NCI-H1436 (cell line): Measurements from ENCODE around the gene STAG1.
"Not testable (repeated sequence)": the region's sequence is repeated elsewhere in the genome, so short reads cannot be mapped to it uniquely, and the experiment has no call there.

Experiments used
- DNase-seq: peaks from one replicate; lab custom pipeline; 2025; lab: John Stamatoyannopoulos, UW

STAG1 gene

GRCh38 chr3:136645915-136646314 lies 106.3 kb downstream of the STAG1 start:
- DNase-seq, result no peak

DNA sequence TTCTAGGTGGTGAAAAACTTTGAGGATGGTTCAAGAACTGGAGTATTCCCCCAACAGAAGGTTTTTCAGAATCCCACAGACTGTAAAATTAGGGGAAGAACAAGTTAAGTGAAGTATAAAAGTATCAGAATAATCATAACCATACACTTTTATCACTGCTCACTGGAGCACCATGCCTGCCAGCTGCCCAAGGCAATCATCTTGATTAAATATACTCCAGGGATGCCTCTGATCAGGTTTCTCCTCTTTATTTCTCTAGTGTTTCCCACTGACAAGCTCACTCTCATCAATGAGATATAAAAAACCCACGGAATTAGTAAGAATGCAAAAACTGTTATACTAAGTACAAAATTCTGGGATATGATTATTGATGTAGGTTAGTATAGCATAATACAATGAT lies 108.0 kb downstream of the STAG1 start:
- DNase-seq, result peak; percentile 62

DNA sequence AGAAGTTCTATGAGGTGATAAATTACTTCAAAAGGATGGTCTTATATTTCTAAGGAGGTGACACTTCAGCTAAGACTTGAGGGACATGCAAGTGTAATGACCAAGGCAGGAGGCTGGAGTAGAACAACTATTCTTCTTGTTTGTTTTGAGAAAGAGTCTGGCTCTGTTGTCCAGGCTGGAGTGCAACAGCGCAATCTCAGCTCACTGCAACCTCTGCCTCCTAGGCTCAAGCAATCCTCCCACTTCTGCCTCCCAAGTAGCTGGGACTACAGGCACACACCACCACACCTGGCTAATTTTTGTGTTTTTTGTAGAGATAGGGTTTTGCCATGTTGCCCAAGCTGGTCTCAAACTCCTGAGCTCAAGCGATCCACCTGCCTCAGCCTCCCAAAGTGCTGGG lies 108.8 kb downstream of the STAG1 start:
- not testable (repeated sequence) for DNase-seq

- DNase-seq, result no peak
Measured at GRCh38 chr3:136642711-136643110, 109.5 kb downstream of the STAG1 start.

- no peak for DNase-seq
Measured at GRCh38 chr3:136639069-136639468, 113.1 kb downstream of the STAG1 start.

DNA sequence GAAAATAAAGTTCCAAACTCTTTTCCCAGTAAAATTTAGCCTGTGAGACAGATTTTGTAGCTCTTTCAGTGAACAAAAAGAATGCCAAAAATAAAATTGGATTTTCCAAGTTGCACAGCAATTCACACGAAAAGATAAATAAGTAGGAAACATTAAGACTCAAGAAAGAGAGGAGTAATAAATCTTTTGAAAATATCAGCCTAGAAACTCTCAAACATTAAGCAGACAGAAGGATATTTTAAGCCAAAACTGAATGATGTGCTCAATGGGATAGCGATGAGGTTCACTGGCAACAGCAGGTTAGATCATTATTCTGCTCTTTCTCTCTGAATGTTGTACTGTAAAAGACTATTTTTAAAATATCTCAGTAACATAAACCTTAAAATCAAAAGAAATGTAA lies 115.0 kb downstream of the STAG1 start:
- no peak for DNase-seq

DNA sequence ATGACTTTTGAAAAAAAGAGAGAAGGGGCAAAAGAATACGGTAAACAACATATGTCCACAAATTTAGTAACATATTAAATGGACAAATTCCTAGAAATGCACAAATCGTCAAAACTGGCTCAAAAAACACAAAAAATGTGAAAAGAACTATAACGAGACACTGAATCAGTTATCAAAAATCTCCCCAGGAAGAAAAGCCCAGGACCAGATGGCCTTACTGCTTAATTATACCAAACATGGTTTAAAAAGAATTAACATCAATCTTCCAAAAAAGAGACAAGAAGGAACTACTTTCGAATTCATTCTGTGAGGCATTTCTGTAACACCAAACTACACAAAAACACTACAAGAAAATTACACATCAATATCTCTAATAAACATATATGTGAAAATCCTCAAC lies 117.4 kb downstream of the STAG1 start:
- no peak for DNase-seq

GRCh38 chr3:136632625-136633081 lies 119.5 kb downstream of the STAG1 start:
- DNase-seq, result no peak

- DNase-seq, result no peak
Measured at GRCh38 chr3:136631424-136631823, 120.8 kb downstream of the STAG1 start.

DNA sequence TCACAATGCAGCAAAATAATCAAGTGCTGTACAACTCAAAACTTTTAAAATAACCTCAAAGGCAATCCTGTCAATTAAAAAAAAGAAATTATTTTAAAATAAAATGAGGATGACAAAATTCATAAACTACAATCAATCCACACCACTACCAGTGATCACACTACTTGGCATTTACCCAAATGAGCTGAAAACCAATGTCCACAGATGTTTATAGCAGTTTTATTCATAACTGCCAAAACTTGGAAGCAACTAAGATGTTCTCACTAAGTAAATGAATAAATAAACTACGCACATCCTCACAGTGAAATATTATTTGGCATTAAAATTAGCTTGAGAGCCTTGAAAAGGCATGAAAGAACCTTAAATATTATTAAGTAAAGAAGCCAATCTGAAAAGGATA lies 121.3 kb downstream of the STAG1 start:
- no peak for DNase-seq

- no peak for DNase-seq
Measured at GRCh38 chr3:136626493-136626892, 125.7 kb downstream of the STAG1 start.

GRCh38 chr3:136624894-136625815 lies 127.0 kb downstream of the STAG1 start:
- no peak for DNase-seq

GRCh38 chr3:136624371-136624770 lies 127.8 kb downstream of the STAG1 start:
- DNase-seq, result no peak

DNA sequence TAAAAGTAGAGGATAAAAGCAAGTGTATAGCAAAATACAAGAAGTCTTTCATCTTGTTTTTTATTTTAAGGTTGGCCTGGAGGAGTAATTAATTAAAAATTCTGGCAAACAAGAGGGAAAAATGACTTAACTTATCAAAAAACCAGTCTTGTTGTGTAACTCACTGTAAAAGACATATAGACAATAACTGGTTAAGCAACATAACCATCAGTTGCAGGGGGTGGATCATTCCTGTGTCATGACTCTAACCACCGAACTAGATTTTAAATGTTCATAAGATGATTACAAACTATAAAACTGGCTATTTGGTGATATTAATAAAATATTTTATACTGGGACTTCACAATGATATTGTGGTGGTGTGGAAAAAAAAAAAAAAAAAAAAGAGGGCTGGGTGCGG lies 130.6 kb downstream of the STAG1 start:
- no peak for DNase-seq

DNA sequence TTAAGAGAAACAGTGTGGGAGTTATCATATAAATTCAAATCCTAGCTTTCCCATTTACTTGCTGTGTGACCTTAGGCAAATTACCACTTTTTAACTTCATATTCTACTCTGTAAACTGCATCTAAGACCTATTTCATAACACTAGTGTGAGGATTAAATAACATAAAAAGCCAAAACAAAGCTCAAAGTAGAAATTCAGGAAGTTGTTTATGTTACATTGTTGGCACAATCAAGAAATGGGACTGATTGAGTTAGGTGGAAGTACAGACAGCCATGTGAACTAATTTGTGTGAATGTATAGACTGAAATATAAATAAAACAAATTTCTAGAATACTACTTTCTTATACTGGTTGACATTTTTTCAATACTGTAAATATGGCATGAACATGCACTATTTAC lies 131.7 kb downstream of the STAG1 start:
- no peak for DNase-seq

- not testable (repeated sequence) for DNase-seq
Measured at GRCh38 chr3:136617969-136618525, 134.1 kb downstream of the STAG1 start.

DNA sequence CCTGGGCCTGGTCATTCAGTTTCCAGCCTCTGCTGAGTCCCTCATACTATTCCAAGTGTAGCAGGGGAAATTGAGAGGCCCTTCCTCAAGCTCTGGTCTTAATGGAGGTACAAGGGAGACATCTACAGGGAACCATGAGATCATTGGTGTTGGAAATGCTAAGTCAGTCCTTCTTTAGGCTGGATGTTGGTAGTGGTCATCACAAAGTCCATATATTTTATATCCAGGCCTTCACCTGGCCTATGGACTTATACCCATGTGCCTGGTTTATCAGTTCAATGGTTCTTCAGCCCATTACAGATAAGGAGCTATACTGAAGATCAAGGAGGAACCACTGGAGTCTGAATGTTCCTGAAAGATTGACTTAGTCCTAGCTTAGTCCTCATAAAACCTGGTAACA lies 135.0 kb downstream of the STAG1 start:
- no peak for DNase-seq

DNA sequence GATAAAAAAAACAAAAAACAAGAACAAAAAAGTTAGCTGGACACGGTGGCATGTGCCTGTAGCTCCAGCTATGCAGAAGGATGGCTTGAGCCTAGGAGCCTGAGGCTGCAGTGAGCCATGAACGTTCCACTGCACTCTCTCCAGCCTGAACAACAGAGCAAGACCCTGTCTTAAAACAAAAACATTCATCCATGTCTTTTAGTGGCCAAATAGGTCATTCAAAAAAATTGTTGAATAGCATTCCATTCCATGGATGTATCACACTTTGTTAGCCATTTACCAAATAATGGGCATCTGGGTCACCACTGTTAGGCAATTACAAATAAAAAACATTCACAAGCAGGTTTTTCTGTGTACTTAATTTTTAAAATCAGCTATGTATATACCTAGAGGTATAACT lies 139.7 kb downstream of the STAG1 start:
- no peak for DNase-seq

DNA sequence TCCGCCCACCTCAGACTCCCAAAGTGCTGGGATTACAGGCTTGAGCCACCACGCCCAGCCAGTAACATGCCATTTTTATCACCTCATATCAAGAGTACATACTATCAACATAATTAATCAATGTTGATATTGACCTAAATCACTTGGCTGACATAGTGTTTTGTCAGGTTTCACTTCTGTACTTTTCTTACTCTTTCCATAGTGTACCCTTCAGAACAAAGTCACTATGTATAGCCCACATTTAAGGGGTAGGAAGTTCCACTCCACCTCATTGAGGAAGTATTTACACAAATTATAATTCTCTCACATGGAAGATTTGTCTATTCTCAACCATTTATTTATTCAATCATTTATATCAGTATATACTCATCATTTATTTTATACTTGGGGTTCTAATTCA lies 145.2 kb downstream of the STAG1 start:
- no peak for DNase-seq

DNA sequence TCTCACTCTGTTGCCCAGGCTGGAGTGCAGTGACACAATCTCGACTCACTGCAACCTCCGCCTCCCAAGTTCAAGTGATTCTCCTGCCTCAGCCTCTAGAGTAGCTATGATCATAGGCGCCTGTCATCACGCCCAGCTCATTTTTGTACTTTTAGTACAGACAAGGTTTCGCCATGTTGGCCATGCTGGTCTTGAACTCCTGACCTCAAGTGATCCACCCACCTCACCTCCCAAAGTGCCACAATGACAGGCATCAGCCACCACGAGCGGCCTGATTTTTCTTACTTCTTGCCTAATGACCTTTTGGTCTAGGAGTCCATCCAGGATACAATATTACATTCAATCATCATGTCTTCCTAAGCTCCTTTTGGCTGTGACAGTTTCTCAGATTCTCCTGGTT lies 146.0 kb downstream of the STAG1 start:
- not testable (repeated sequence) for DNase-seq

DNA sequence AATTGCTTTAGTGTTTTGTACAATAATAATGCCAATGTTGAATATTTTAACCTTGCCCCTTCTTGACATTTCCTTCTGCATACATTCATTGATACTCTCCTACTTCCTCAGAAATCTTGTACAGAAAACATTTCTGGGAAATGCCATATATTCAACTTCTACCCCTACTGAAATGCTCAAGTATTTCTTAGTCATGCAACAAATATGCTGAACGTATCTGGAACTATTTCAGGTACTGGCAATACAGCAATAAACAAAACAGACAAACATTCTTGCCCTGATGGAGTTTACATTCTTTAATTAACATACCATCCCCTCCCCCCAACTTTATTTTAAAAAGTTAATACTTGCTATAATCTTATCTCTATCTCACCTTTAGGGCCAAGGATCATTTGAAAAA lies 147.2 kb downstream of the STAG1 start:
- no peak for DNase-seq

GRCh38 chr3:136602818-136603217 lies 149.4 kb downstream of the STAG1 start:
- no peak for DNase-seq

- no peak for DNase-seq
Measured at GRCh38 chr3:136595913-136596697, 156.1 kb downstream of the STAG1 start.
